ENCODE results near the gene MTHFD1L.

GRCh38 chr6:150922137-150922536 lies 56.6 kb downstream of the MTHFD1L start:
- TF ChIP-seq, protein P1, sequence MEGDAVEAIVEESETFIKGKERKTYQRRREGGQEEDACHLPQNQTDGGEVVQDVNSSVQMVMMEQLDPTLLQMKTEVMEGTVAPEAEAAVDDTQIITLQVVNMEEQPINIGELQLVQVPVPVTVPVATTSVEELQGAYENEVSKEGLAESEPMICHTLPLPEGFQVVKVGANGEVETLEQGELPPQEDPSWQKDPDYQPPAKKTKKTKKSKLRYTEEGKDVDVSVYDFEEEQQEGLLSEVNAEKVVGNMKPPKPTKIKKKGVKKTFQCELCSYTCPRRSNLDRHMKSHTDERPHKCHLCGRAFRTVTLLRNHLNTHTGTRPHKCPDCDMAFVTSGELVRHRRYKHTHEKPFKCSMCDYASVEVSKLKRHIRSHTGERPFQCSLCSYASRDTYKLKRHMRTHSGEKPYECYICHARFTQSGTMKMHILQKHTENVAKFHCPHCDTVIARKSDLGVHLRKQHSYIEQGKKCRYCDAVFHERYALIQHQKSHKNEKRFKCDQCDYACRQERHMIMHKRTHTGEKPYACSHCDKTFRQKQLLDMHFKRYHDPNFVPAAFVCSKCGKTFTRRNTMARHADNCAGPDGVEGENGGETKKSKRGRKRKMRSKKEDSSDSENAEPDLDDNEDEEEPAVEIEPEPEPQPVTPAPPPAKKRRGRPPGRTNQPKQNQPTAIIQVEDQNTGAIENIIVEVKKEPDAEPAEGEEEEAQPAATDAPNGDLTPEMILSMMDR (IDR thresholded peaks at IDR 0.05) = no peak
- TF ChIP-seq POLR2A (IDR thresholded peaks at IDR 0.05) = no peak
